Kidney (tissue), 14 donors: ENCODE measurements around the gene GZMB. TPM values are rescaled to one million over a fixed set of nuclear protein-coding genes. Genes with fewer than 3 reads are reported as not detected.

Source experiments
- DNase-seq, 5 donors: peaks; one replicate each; pipeline ENCODE4 v3.0.0-alpha.2; 2013 to 2020
- FAIRE-seq: peaks from 2 replicates; lab custom pipeline; 2012; peaks lifted over from hg19 to GRCh38; lab: Jason Lieb, UNC
- H3K27ac ChIP-seq, 2 donors: one replicate each; pipeline ENCODE4 v1.7.0; 2013; ENCODE audit warnings: low read depth in 2 of 2, low read length in 2 of 2, inconsistent platforms in 1 of 2
- H3K27me3 ChIP-seq: one replicate; pipeline ENCODE4 v1.7.1; 2013; ENCODE audit warnings: low read length, inconsistent platforms; ENCODE audit not compliant: control insufficient read depth, insufficient read depth
- H3K36me3 ChIP-seq, 3 donors: one replicate each; pipeline versions ENCODE4 v1.7.0 to v1.7.1; 2013; ENCODE audit warnings: low read length in 3 of 3, control low read depth in 1 of 3, inconsistent platforms in 1 of 3; ENCODE audit not compliant: insufficient read depth in 3 of 3, control insufficient read depth in 2 of 3
- H3K4me1 ChIP-seq, 3 donors: one replicate each; pipeline versions ENCODE4 v1.7.0 to v1.7.1; 2013; ENCODE audit warnings: low read length in 3 of 3, inconsistent platforms in 1 of 3, low read depth in 1 of 3; ENCODE audit not compliant: control insufficient read depth in 2 of 3, insufficient read depth in 2 of 3
- H3K4me3 ChIP-seq, 3 donors: one replicate each; pipeline versions ENCODE4 v1.7.0 to v1.8.1; 2013; ENCODE audit warnings: low read length in 3 of 3, control low read depth in 1 of 3, inconsistent platforms in 1 of 3
- H3K9ac ChIP-seq, 3 donors: one replicate each; pipeline versions ENCODE4 v1.7.0 to v1.7.1; 2013; ENCODE audit warnings: low read length in 3 of 3, control low read depth in 1 of 3, inconsistent platforms in 1 of 3
- H3K9me3 ChIP-seq, 3 donors: one replicate each; pipeline versions ENCODE4 v1.7.0 to v1.7.1; 2013; ENCODE audit warnings: low read length in 3 of 3, control low read depth in 1 of 3, inconsistent platforms in 1 of 3; ENCODE audit not compliant: control insufficient read depth in 2 of 3, insufficient read depth in 1 of 3
- CTCF ChIP-seq: IDR thresholded peaks from 3 replicates; pipeline ENCODE4 v1.5.1; 2012; ENCODE audit warnings: mild to moderate bottlenecking, moderate library complexity, borderline replicate concordance; ENCODE audit not compliant: insufficient read depth; ENCODE audit errors: extremely low read depth
- intact Hi-C: fragments of 100-400 bp; cut with DNase I; formaldehyde crosslinking; loops from one replicate; pipeline ENCODE4 v1.11.1; 2022
- polyA plus RNA-seq: library from polyadenylated mRNA; stranded (reverse); fragments of 350-450 nt; fragmentation: Illumina TruSeq; extraction: RNeasy Lipid Tissue Mini Kit (QIAGEN cat#74804); gene quantifications from one replicate; pipeline ENCODE4 v1.2.3, GENCODE V29; 2014; ENCODE audit warnings: low read depth, low replicate concordance; ENCODE audit not compliant: insufficient read depth
- total RNA-seq: library from RNA; stranded (reverse); fragmentation: NEBNext Ultra II Directional; extraction: Animal tissue kit (Norgen Biotek cat#: 25700); gene quantifications from one replicate; pipeline ENCODE4 v1.2.1, GENCODE V29; 2021
- donor health status: control.
- donor health status: control.
- donor health status: control.
- donor health status: control.
- donor health status: control.
- donor health status: DM: yes; HTN: yes; CAD: no.
- donor health status: Normal renal cell carcinoma (clear cell type).

Gene GZMB
- total and polyA plus RNA-seq, 2 donors from 2014 or later: 0.86 to 1.6 TPM

GRCh38 chr14:24609655-24610344 is 24.2 kb downstream of the GZMB start, which contains the start of gene GZMH:
GZMH (minus strand) TSS chr14:24609685; CDS start chr14:24609613, 72 bp downstream.
- H3K27me3 ChIP-seq: no peaks in the 10 kb centered on the region
- H3K9ac ChIP-seq: no peak within 1 kb of the TSS
- H3K4me3 ChIP-seq: no peak within 1 kb of the TSS
- no peak for DNase-seq
- no peak for TF ChIP-seq CTCF
- no peaks in the 10 kb centered on the region for H3K36me3 ChIP-seq
- intact Hi-C loops: no loop called here
- H3K9me3 ChIP-seq: no peaks in the 10 kb centered on the region
- H3K27ac ChIP-seq: no peak within 1 kb of the TSS
- no peak for FAIRE-seq
- H3K4me1 ChIP-seq: no peaks in the 10 kb centered on the region

GRCh38 chr14:24607635-24608514 is 26.1 kb downstream of the GZMB start:
- FAIRE-seq (no peak), DNase-seq (no peak)
- H3K9ac ChIP-seq: no peak overlapping the region
- no peaks in the 10 kb centered on the region for H3K36me3 ChIP-seq
- no peak for TF ChIP-seq CTCF
- H3K27me3 ChIP-seq: no peaks in the 10 kb centered on the region
- H3K4me3 ChIP-seq: no peak overlapping the region
- no peaks in the 10 kb centered on the region for H3K4me1 ChIP-seq
- no peak overlapping the region for H3K27ac ChIP-seq
- intact Hi-C loops: no loop called here
- no peaks in the 10 kb centered on the region for H3K9me3 ChIP-seq

GRCh38 chr14:24607081-24607480 is 26.9 kb downstream of the GZMB start:
- intact Hi-C loops: no loop called here
- no peak overlapping the region for H3K27ac ChIP-seq
- no peak for FAIRE-seq
- no peaks in the 10 kb centered on the region for H3K9me3 ChIP-seq
- no peak overlapping the region for H3K9ac ChIP-seq
- no peaks in the 10 kb centered on the region for H3K4me1 ChIP-seq
- no peaks in the 10 kb centered on the region for H3K27me3 ChIP-seq
- no peak overlapping the region for H3K4me3 ChIP-seq
- no peak for TF ChIP-seq CTCF
- H3K36me3 ChIP-seq: no peaks in the 10 kb centered on the region
- no peak for DNase-seq
